D721Med (cell line): ENCODE measurements around the gene ADCY1.

Source experiments
- DNase-seq: peaks from one replicate; pipeline ENCODE4 v3.0.0; 2011; ENCODE audit warnings: low spot score; ENCODE audit not compliant: insufficient read length
- FAIRE-seq: peaks from 2 replicates; lab custom pipeline; 2011; peaks lifted over from hg19 to GRCh38; lab: Jason Lieb, UNC
- CTCF ChIP-seq: IDR thresholded peaks from 2 replicates; pipeline ENCODE4 v1.5.1; 2012; ENCODE audit warnings: mild to moderate bottlenecking, control low read depth; ENCODE audit not compliant: insufficient read depth; ENCODE audit errors: missing control alignments

Gene ADCY1

DNA sequence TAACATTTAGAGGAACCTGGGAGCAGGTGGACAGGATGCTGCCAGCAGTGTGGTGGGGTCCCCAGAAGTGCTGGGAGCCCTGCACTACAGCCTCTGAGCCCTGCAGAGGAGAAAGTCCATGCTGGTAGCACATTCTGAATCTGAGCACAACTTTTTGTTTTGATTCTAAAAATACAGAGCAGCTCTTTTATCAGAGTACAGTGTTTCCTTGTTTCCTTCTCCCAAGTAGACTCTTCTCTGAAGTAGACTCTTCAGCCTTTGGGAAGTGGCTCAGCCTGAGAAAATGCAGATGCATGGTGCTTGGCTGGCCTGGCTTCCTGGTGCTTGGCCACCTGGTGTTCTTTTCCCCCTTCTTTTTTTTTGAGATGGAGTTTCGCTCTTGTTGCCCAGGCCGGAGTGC, 9.1 kb downstream of the ADCY1 start:
- no peak for TF ChIP-seq CTCF
- DNase-seq (no peak), FAIRE-seq (no peak)

DNA sequence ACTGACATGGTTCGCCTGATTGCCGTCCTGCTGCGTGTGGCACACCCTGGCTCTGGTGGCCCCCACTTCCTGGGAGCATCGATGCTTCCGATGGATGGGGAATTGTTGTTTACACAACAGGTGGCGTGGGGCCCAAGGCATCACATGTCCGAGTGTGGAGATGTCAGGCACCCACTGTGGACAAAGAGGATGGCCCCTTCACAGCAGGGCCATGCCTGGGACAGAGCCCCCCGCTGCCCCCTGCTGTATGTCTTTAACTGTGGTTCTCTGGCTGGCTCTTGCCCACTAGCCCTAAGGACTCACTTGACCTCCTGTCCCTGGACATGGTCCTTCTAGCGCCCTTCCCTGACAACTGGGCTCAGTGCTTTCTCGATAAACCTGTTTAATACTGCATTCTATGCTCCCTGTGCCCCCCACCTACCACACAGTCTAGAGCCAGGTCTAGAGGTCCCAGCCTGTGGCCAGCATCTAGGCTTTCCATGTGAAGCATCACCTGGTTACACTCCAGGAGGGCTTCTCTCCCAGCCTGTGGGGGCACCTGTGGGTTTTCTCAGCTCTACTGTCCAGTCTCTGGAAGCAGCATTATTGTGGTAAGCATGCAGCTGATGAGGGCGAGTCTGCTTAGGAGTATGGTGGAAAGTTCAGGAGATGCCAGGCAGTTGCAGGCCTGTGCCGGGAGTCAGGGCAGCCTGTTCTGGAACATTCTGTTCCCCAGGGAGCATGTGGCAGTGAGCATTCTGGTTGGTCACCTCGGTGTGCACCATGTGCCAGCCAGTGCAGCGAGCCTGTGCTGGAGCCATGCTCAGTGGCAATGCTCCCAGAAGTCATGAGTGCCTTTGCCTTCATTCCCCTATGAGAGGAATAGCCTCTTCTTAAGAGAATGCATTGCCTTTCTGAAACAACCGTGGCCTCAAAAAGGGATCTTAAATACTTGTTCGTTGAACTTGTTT, 10.4 kb downstream of the ADCY1 start:
- FAIRE-seq (no peak), DNase-seq (no peak)
- no peak for TF ChIP-seq CTCF

GRCh38 chr7:45585628-45586027, 11.5 kb downstream of the ADCY1 start:
- TF ChIP-seq CTCF, result no peak
- no peak for FAIRE-seq
- no peak for DNase-seq

DNA sequence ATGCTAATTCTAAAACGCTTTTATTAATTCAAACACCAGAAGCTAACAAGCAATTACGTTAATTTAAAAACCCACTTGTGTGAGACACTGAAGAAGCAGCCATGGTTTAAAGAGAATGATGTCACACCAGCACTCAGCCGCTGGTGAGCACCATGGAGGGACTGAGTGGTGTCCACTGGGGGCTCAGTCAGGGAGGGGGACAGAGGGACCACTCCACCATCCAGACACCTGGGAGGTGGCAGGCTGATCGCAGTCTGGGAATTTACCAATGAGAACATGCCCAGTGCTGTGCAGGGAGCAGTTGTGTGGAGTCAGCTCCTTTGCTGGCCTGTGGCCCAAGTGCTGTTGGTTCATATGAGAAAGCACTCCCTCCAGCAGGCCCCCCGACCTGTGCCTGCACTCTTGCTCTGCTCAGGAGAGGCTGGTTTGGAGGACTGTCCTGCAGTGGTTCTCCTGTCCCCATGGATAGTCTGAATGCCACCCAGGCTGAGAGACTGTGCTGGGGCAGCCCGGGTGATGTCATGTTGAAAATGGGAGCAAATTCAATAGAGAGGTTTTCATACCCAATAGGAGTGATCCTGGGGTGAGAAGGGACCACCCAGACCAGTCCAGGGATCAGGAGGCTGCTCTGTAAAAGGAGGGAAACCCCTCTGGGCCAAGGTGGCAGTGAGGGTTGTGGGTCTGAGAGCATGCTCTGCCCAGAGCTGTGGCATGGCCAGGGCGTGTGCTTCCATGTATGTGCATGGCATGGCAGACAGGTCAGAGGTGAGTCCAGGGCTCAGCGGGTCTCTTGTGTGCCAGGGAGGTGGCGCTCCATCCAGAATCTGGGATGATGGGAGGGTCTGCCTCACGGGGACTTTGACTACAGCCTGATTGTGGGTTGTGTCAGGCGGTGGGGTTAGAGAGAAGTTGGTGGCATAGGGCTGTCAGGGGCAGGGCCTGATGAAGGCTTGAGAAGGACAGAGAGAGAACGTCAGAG, 12.7 kb downstream of the ADCY1 start:
- no peak for TF ChIP-seq CTCF
- no peak for FAIRE-seq
- DNase-seq, result no peak

DNA sequence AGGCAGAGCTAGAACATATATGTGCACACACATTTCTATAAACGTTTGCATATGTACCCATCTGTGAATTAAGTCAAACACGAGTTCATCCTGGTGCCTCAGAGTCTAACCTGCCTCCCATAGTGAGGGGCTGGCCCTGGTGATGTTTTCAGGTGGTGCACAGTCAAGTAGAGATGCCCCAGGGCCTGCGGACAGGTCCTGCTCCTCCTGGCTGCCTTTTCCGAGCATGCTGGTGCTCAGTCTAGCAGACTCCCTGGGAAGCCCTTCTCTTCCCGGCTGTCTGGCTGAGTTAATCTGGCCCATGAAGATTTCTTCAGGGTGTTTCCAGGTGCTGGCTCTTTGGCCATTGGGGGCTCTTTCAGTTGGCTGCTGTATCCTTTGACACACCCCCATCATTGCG, 14.3 kb downstream of the ADCY1 start:
- TF ChIP-seq CTCF, result no peak
- no peak for FAIRE-seq

DNA sequence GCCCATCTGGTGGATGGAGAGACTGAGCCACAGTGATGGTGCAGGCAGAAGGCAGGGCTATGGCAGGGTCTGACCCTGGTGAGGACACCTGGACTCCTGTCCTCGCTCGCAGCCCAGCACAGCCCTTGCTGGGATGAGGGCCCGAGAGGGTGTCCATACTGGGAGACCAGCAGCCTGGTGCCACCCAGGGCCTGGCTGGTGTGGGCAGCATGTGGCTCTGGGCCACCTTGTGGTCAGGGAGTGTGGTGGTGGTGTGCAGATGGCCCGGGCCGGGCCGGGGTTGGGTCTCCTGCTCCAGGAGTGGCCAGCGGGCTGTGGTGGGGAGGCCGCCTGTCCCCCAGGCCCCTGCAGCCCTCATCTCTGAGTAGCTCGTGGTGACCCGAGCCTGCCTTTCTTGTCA, 14.9 kb downstream of the ADCY1 start:
- TF ChIP-seq CTCF, result no peak
- FAIRE-seq, result no peak
- DNase-seq, result no peak

More for the DNA sequence above, 14.3 kb downstream of the ADCY1 start:
- no peak for DNase-seq
